WTC11 (cell line): ENCODE data around the gene KLB. TPM values are rescaled to one million over a fixed set of nuclear protein-coding genes. Genes with fewer than 3 reads are reported as not detected.

Experiments used
- ATAC-seq: fragments of 200-7000 bp; cut with Tn5 transposase; 2 replicates; pipeline ENCODE4 v1.10.0; 2021; ENCODE audit warnings: mild to moderate bottlenecking, moderate library complexity
- CTCF ChIA-PET: fragments of 300-600 bp; sonication (Branson Sonifier 250); formaldehyde crosslinking; loops from one replicate; lab custom pipeline; 2021; ENCODE audit warnings: antibody characterized with exemption; lab: Charles Lee
- POLR2A ChIA-PET: fragments of 350-600 bp; sonication (Branson Sonifier 250); formaldehyde crosslinking; loops from one replicate; lab custom pipeline; 2021; ENCODE audit warnings: antibody characterized with exemption; lab: Charles Lee
- DNase-seq: peaks from one replicate; pipeline ENCODE4 v3.0.0; 2021; ENCODE audit warnings: low spot score
- H3K27ac Mint-ChIP-seq: 2 replicates; pipeline ENCODE4 v1.8.0; 2021; ENCODE audit warnings: mixed read lengths
- H3K27me3 Mint-ChIP-seq: 2 replicates; pipeline ENCODE4 v1.8.0; 2021; ENCODE audit warnings: low read depth, mild to moderate bottlenecking, moderate library complexity, mixed read lengths
- H3K36me3 Mint-ChIP-seq: 2 replicates; pipeline ENCODE4 v1.8.0; 2021; ENCODE audit warnings: mixed read lengths
- H3K4me1 Mint-ChIP-seq: 2 replicates; pipeline ENCODE4 v1.8.0; 2022; ENCODE audit warnings: mixed read lengths
- H3K4me3 Mint-ChIP-seq: 2 replicates; pipeline ENCODE4 v1.8.0; 2021; ENCODE audit warnings: mild to moderate bottlenecking, moderate library complexity, mixed read lengths
- H3K9me3 Mint-ChIP-seq: 2 replicates; pipeline ENCODE4 v1.8.0; 2021; ENCODE audit warnings: mixed read lengths
- ATF2 ChIP-seq: sonication (generic); formaldehyde crosslinking; IDR thresholded peaks from 2 replicates; pipeline ENCODE4 v1.8.1; 2022; ENCODE audit warnings: low read depth, missing genetic modification reagents, borderline replicate concordance
- ATF6 ChIP-seq: sonication (generic); formaldehyde crosslinking; IDR thresholded peaks from 2 replicates; pipeline ENCODE4 v1.8.1; 2023; ENCODE audit warnings: mild to moderate bottlenecking, missing genetic modification reagents
- CBFB ChIP-seq: sonication (generic); formaldehyde crosslinking; IDR thresholded peaks from 2 replicates; pipeline ENCODE4 v1.8.1; 2022; ENCODE audit warnings: mild to moderate bottlenecking, low read depth, missing genetic modification reagents
- CTCF ChIP-seq: fragments of 200-600 bp; IDR thresholded peaks from 2 replicates; pipeline ENCODE4 v1.8.0; 2022; ENCODE audit warnings: antibody characterized with exemption
- ERG ChIP-seq: fragments of 250-450 bp; sonication (Bioruptor Pico); IDR thresholded peaks from 2 replicates; pipeline ENCODE4 v1.8.0; 2021; ENCODE audit warnings: mild to moderate bottlenecking
- ESRRA ChIP-seq: sonication (generic); formaldehyde crosslinking; IDR thresholded peaks from 2 replicates; pipeline ENCODE4 v1.8.1; 2022; ENCODE audit warnings: mild to moderate bottlenecking, missing genetic modification reagents, borderline replicate concordance
- ETV6 ChIP-seq: sonication (generic); formaldehyde crosslinking; IDR thresholded peaks from 2 replicates; pipeline ENCODE4 v1.8.1; 2022; ENCODE audit warnings: mild to moderate bottlenecking, missing genetic modification reagents
- GTF2I ChIP-seq: fragments of 250-450 bp; sonication (Bioruptor Pico); conservative IDR thresholded peaks from 2 replicates; pipeline ENCODE4 v1.4.0; 2021; ENCODE audit warnings: mild to moderate bottlenecking
- NFATC4 ChIP-seq: fragments of 250-450 bp; sonication (Bioruptor Pico); IDR thresholded peaks from 2 replicates; pipeline ENCODE4 v1.9.0; 2021; ENCODE audit warnings: mild to moderate bottlenecking
- SOX15 ChIP-seq: fragments of 250-450 bp; sonication (Bioruptor Pico); IDR thresholded peaks from 2 replicates; pipeline ENCODE4 v1.9.0; 2021; ENCODE audit warnings: mild to moderate bottlenecking
- SP1 ChIP-seq: sonication (generic); formaldehyde crosslinking; conservative IDR thresholded peaks from 2 replicates; pipeline ENCODE4 v1.8.1; 2022; ENCODE audit warnings: missing genetic modification reagents
- USF1 ChIP-seq: sonication (generic); formaldehyde crosslinking; IDR thresholded peaks from 2 replicates; pipeline ENCODE4 v1.8.0; 2022; ENCODE audit warnings: mild to moderate bottlenecking, missing genetic modification reagents
- ZNF121 ChIP-seq: sonication (generic); formaldehyde crosslinking; IDR thresholded peaks from 2 replicates; pipeline ENCODE4 v1.8.0; 2023; ENCODE audit warnings: missing genetic modification reagents
- ZNF281 ChIP-seq: sonication (generic); formaldehyde crosslinking; IDR thresholded peaks from 2 replicates; pipeline ENCODE4 v1.8.0; 2023; ENCODE audit warnings: mild to moderate bottlenecking, missing genetic modification reagents
- total RNA-seq: library from RNA; stranded (reverse); gene quantifications from 3 replicates; pipeline ENCODE4 v1.2.3, GENCODE V29; 2021

KLB gene
- total RNA-seq, 1 experiment from 2014 or later: not detected

- no peak for TF ChIP-seq ZNF281 (CRISPR knock-in tag)
- no peak for TF ChIP-seq CBFB (CRISPR knock-in tag)
- TF ChIP-seq GTF2I (CRISPR knock-in tag): no peak
- no peak for TF ChIP-seq SP1
- TF ChIP-seq ATF6 (CRISPR knock-in tag): no peak
- no peak for TF ChIP-seq NFATC4 (CRISPR knock-in tag)
- TF ChIP-seq ESRRA: no peak
- TF ChIP-seq ETV6 (CRISPR knock-in tag): no peak
- no peak for TF ChIP-seq SOX15
- no peak for TF ChIP-seq ZNF121 (CRISPR knock-in tag)
Measured at GRCh38 chr4:39467464-39467863, 60.7 kb downstream of the KLB start (continued).

GRCh38 chr4:39469429-39470077 lies 62.8 kb downstream of the KLB start:
- CTCF ChIA-PET: interaction anchor here (0.6 to 2.0 kb wide), 25 partner anchors 9 to 586 kb away, joined by 3 to 17 read pairs (median 3); partner anchors contain the start of genes LIAS, RPL9, SMIM14 and UGDH
- Mint-ChIP-seq H3K9me3 (no peaks in the 10 kb centered on the region), H3K36me3 (peaks cover 45% of the 10 kb centered on the region), H3K4me1 (peaks cover 4% of the 10 kb centered on the region; the same call in 1 of the 2 replicates), H3K4me3 (no peak overlapping the region), H3K27me3 (no peaks in the 10 kb centered on the region), H3K27ac (peak overlapping the region; percentile 97)
- peak; percentile 36 for DNase-seq
- TF ChIP-seq USF1: no peak
- no peak for TF ChIP-seq ATF2 (CRISPR knock-in tag)
- peak; percentile 73 for TF ChIP-seq CTCF
- ATAC-seq: peak; percentile 97
- POLR2A ChIA-PET: interaction anchor here (0.5 to 1.1 kb wide), 4 partner anchors 10 to 169 kb away, joined by 3 read pairs; no protein-coding TSS in a partner anchor

- ChIA-PET CTCF (interaction anchor here (2.0 kb wide), 1 partner anchor 11 kb away, joined by 17 read pairs; the partner anchor contains the start of genes LIAS and RPL9), POLR2A (no interaction called here)
- H3K27me3 Mint-ChIP-seq: no peaks in the 10 kb centered on the region
Measured at GRCh38 chr4:39470402-39470801, 63.7 kb downstream of the KLB start.

More at GRCh38 chr4:39470402-39470801, 63.7 kb downstream of the KLB start:
- no peak for TF ChIP-seq ERG (CRISPR knock-in tag)
- H3K9me3 Mint-ChIP-seq: no peaks in the 10 kb centered on the region
- H3K27ac Mint-ChIP-seq: no peak overlapping the region
- ATAC-seq (no peak), DNase-seq (no peak)
- H3K36me3 Mint-ChIP-seq: peaks cover 38% of the 10 kb centered on the region
- H3K4me1 Mint-ChIP-seq: peaks cover 4% of the 10 kb centered on the region; the same call in 1 of the 2 replicates
- H3K4me3 Mint-ChIP-seq: no peak overlapping the region
